Fibroblast of the aortic adventitia (primary cell): ENCODE data around the gene BBC3. TPM values are rescaled to one million over a fixed set of nuclear protein-coding genes. Genes with fewer than 3 reads are reported as not detected.
A peak's percentile ranks its signal among the peaks of the same experiment; 100 is the strongest.
"Not testable (repeated sequence)": the region's sequence is repeated elsewhere in the genome, so short reads cannot be mapped to it uniquely, and the experiment has no call there.

ENCODE experiments used
- DNase-seq: peaks from one replicate; pipeline ENCODE4 v3.0.0-alpha.2; 2010; ENCODE audit warnings: low read depth
- H3K4me3 ChIP-seq: 2 replicates; pipeline ENCODE4 v1.5.1; 2011; ENCODE audit warnings: low read depth, mild to moderate bottlenecking, control low read depth, low read length, moderate library complexity
- CTCF ChIP-seq: IDR thresholded peaks from 2 replicates; pipeline ENCODE4 v1.5.1; 2011; ENCODE audit warnings: mild to moderate bottlenecking, low read length, control low read depth, inconsistent platforms; ENCODE audit not compliant: insufficient read depth
- total RNA-seq: library from RNA; depleted of rRNA; stranded (reverse); fragments of >200 nt; gene quantifications from 2 replicates; pipeline ENCODE4 v1.2.3, GENCODE V29; 2012; ENCODE audit warnings: low replicate concordance

Gene BBC3
- total RNA-seq, result 9.2 and 12.9 TPM in 2 replicates

- peak within 1 kb of the TSS; percentile 100 for H3K4me3 ChIP-seq
- TF ChIP-seq CTCF, result no peak
- no peak for DNase-seq
Observed at GRCh38 chr19:47230921-47231214, at the start of gene BBC3. Gene BBC3 (minus strand): TSS chr19:47231199. CDS start chr19:47228431, 2,768 bp downstream.

GRCh38 chr19:47280183-47280797 is 49.3 kb upstream of the BBC3 start:
- no peak overlapping the region for H3K4me3 ChIP-seq
- peak; percentile 57 for TF ChIP-seq CTCF
- DNase-seq, result no peak

- not testable (repeated sequence) for H3K4me3 ChIP-seq, DNase-seq
Observed at GRCh38 chr19:47276513-47276912, 45.5 kb upstream of the BBC3 start.

- TF ChIP-seq CTCF, result no peak
- H3K4me3 ChIP-seq, result peak overlapping the region; percentile 65
- DNase-seq, result peak; percentile 73
Observed at GRCh38 chr19:47275791-47276461, 44.9 kb upstream of the BBC3 start.

- TF ChIP-seq CTCF, result no peak
- peak overlapping the region; percentile 65 for H3K4me3 ChIP-seq
- DNase-seq, result no peak
Observed at GRCh38 chr19:47274891-47275761, 44.1 kb upstream of the BBC3 start.

GRCh38 chr19:47274071-47274890 is 43.3 kb upstream of the BBC3 start, which contains the start of gene INAFM1:
Gene INAFM1 (plus strand): TSS chr19:47274885. CDS start chr19:47274920, 35 bp downstream.
- peak; percentile 92 for DNase-seq
- no peak for TF ChIP-seq CTCF
- H3K4me3 ChIP-seq, result peak within 1 kb of the TSS; percentile 82
